ES-I3 (cell line): Measurements from ENCODE around the gene OSCAR.
A peak's percentile ranks its signal among the peaks of the same experiment; 100 is the strongest.

Source experiments
- H3K36me3 ChIP-seq: 2 replicates; pipeline ENCODE4 v1.6.1; 2013; ENCODE audit warnings: mild to moderate bottlenecking, low read length, control low read depth, moderate library complexity; ENCODE audit not compliant: insufficient read depth
- H3K4me1 ChIP-seq: 2 replicates; pipeline ENCODE4 v1.6.1; 2013; ENCODE audit warnings: mild to moderate bottlenecking, control low read depth, low read length; ENCODE audit not compliant: insufficient read depth
- H3K9ac ChIP-seq: 2 replicates; pipeline ENCODE4 v1.6.1; 2013; ENCODE audit warnings: low read depth, mild to moderate bottlenecking, low read length, moderate library complexity
- H3K9me3 ChIP-seq: 2 replicates; pipeline ENCODE4 v1.6.1; 2013; ENCODE audit warnings: mild to moderate bottlenecking, low read length, moderate library complexity; ENCODE audit not compliant: control insufficient read depth, insufficient read depth

The OSCAR gene

GRCh38 chr19:54133312-54133956 is 32.8 kb upstream of the OSCAR start:
- Histone ChIP-seq H3K4me1 (no peaks in the 10 kb centered on the region), H3K9ac (no peak overlapping the region), H3K36me3 (no peaks in the 10 kb centered on the region; the same call in none of the 2 replicates), H3K9me3 (no peaks in the 10 kb centered on the region)

GRCh38 chr19:54129617-54129996 is 29.0 kb upstream of the OSCAR start:
- H3K9ac ChIP-seq, result no peak overlapping the region
- peaks cover 4% of the 10 kb centered on the region for H3K36me3 ChIP-seq
- H3K9me3 ChIP-seq, result no peaks in the 10 kb centered on the region
- H3K4me1 ChIP-seq, result no peaks in the 10 kb centered on the region

GRCh38 chr19:54128796-54129616 is 28.4 kb upstream of the OSCAR start:
- Histone ChIP-seq H3K36me3 (peaks cover 9% of the 10 kb centered on the region), H3K9ac (no peak overlapping the region), H3K4me1 (no peaks in the 10 kb centered on the region), H3K9me3 (no peaks in the 10 kb centered on the region)

GRCh38 chr19:54128441-54128725 is 27.8 kb upstream of the OSCAR start:
- H3K36me3 ChIP-seq, result peaks cover 9% of the 10 kb centered on the region
- no peak overlapping the region for H3K9ac ChIP-seq
- H3K4me1 ChIP-seq, result no peaks in the 10 kb centered on the region
- no peaks in the 10 kb centered on the region for H3K9me3 ChIP-seq

GRCh38 chr19:54127688-54128440 is 27.3 kb upstream of the OSCAR start:
- H3K9me3 ChIP-seq, result no peaks in the 10 kb centered on the region
- H3K9ac ChIP-seq, result no peak overlapping the region
- H3K36me3 ChIP-seq, result peaks cover 9% of the 10 kb centered on the region; the same call in 1 of the 2 replicates
- H3K4me1 ChIP-seq, result no peaks in the 10 kb centered on the region

GRCh38 chr19:54125713-54126112 is 25.1 kb upstream of the OSCAR start:
- no peaks in the 10 kb centered on the region for H3K9me3 ChIP-seq
- no peak overlapping the region for H3K9ac ChIP-seq
- H3K4me1 ChIP-seq, result no peaks in the 10 kb centered on the region
- peaks cover 15% of the 10 kb centered on the region for H3K36me3 ChIP-seq

GRCh38 chr19:54124393-54124792 is 23.8 kb upstream of the OSCAR start:
- Histone ChIP-seq H3K9ac (no peak overlapping the region), H3K9me3 (no peaks in the 10 kb centered on the region), H3K4me1 (no peaks in the 10 kb centered on the region), H3K36me3 (peaks cover 15% of the 10 kb centered on the region)

- Histone ChIP-seq H3K9me3 (no peaks in the 10 kb centered on the region), H3K36me3 (peaks cover 15% of the 10 kb centered on the region), H3K4me1 (no peaks in the 10 kb centered on the region), H3K9ac (no peak overlapping the region)
Observed at GRCh38 chr19:54123682-54124081, 23.1 kb upstream of the OSCAR start.

GRCh38 chr19:54121259-54121658 is 20.7 kb upstream of the OSCAR start:
- Histone ChIP-seq H3K9ac (no peak overlapping the region), H3K36me3 (peaks cover 15% of the 10 kb centered on the region), H3K9me3 (no peaks in the 10 kb centered on the region), H3K4me1 (peaks cover 5% of the 10 kb centered on the region; the same call in 1 of the 2 replicates)

GRCh38 chr19:54115109-54116063 is 14.8 kb upstream of the OSCAR start, which contains the start of the genes PRPF31 and TFPT:
Gene PRPF31 (plus strand): TSS chr19:54115754. CDS start chr19:54118279, 2,525 bp downstream.
Gene TFPT (minus strand): TSS chr19:54115657. CDS start chr19:54115269, 388 bp downstream.
- Histone ChIP-seq H3K9ac (peak within 1 kb of the TSS; percentile 83), H3K36me3 (peaks cover 5% of the 10 kb centered on the region; the same call in 1 of the 2 replicates), H3K9me3 (no peaks in the 10 kb centered on the region), H3K4me1 (peaks cover 5% of the 10 kb centered on the region; the same call in 1 of the 2 replicates)

GRCh38 chr19:54114340-54115108 is 13.9 kb upstream of the OSCAR start:
- peaks cover 9% of the 10 kb centered on the region; the same call in 1 of the 2 replicates for H3K36me3 ChIP-seq

GRCh38 chr19:54109651-54110050 is 9.0 kb upstream of the OSCAR start:
- Histone ChIP-seq H3K9me3 (no peaks in the 10 kb centered on the region), H3K9ac (no peak overlapping the region), H3K36me3 (peaks cover 24% of the 10 kb centered on the region; the same call in 1 of the 2 replicates), H3K4me1 (no peaks in the 10 kb centered on the region)

More at GRCh38 chr19:54114340-54115108, 13.9 kb upstream of the OSCAR start:
- Histone ChIP-seq H3K4me1 (peaks cover 5% of the 10 kb centered on the region; the same call in 1 of the 2 replicates), H3K9ac (peak overlapping the region; percentile 83), H3K9me3 (no peaks in the 10 kb centered on the region)

GRCh38 chr19:54108496-54108895 is 7.9 kb upstream of the OSCAR start:
- Histone ChIP-seq H3K9ac (no peak overlapping the region), H3K4me1 (no peaks in the 10 kb centered on the region), H3K9me3 (no peaks in the 10 kb centered on the region), H3K36me3 (peaks cover 27% of the 10 kb centered on the region; the same call in 1 of the 2 replicates)
